ENCODE data around the gene CAPN14. TPM values are rescaled to one million over a fixed set of nuclear protein-coding genes. Genes with fewer than 3 reads are reported as not detected.

CAPN14 gene
- polyA plus RNA-seq, 1 of the 3 experiments (the other 2 are of a cell fraction) = 0.08 TPM

DNA sequence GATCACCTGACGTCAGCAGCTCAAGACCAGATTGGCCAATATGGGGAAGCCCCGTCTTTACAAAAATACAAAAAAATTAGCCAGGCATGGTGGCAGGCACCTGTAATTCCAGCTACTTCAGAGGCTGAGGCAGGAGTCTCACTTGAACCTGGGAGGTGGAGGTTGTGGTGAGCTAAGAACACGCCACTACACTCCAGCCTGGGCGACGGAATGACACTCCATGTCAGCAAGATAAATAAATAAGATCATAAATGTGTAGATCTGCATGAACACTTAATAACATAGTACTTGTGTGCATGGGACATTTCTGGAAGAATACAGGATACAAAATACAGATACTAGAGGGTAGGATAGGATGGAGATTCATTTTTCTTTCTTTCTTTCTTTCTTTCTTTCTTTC, 25.7 kb upstream of the CAPN14 start:
- 98% methylated on average over 5 of the region's 5 CpGs for WGBS (ENCODE audit: low lambda C conversion rate)
- H3K4me3 ChIP-seq (ENCODE audit: low read depth in 2 of 2, low read length in 1 of 2) = no peak overlapping the region
- H3K4me2 ChIP-seq = no peak overlapping the region
- H3K9me2 ChIP-seq = no peaks in the 10 kb centered on the region
- H3K27ac ChIP-seq (ENCODE audit: low read depth in 2 of 2, low read length in 1 of 2) = no peak overlapping the region
- CTCF ChIA-PET = interaction anchor here (1.0 to 2.0 kb wide), 3 partner anchors 9 to 90 kb away, joined by 3 to 8 read pairs (median 7); partner anchors contain the start of gene EHD3
- H3K4me1 ChIP-seq (ENCODE audit: control insufficient read depth in 1 of 2, insufficient read depth in 2 of 2, low read depth in 1 of 2, low read length in 1 of 2) = peaks cover 11 to 33% of the 10 kb centered on the region in 2 experiments; a peak in 3 of 4 replicates
- H3K36me3 ChIP-seq (replicated peaks in 1 of 2; ENCODE audit: control insufficient read depth in 1 of 2, insufficient read depth in 2 of 2, low read length in 1 of 2) = peaks cover 18% of the 10 kb centered on the region in 2 experiments
- POLR2A ChIA-PET = no interaction called here
- no peaks in the 10 kb centered on the region for H3F3A ChIP-seq (replicated peaks; ENCODE audit: insufficient read depth)
- TF ChIP-seq, protein P1, sequence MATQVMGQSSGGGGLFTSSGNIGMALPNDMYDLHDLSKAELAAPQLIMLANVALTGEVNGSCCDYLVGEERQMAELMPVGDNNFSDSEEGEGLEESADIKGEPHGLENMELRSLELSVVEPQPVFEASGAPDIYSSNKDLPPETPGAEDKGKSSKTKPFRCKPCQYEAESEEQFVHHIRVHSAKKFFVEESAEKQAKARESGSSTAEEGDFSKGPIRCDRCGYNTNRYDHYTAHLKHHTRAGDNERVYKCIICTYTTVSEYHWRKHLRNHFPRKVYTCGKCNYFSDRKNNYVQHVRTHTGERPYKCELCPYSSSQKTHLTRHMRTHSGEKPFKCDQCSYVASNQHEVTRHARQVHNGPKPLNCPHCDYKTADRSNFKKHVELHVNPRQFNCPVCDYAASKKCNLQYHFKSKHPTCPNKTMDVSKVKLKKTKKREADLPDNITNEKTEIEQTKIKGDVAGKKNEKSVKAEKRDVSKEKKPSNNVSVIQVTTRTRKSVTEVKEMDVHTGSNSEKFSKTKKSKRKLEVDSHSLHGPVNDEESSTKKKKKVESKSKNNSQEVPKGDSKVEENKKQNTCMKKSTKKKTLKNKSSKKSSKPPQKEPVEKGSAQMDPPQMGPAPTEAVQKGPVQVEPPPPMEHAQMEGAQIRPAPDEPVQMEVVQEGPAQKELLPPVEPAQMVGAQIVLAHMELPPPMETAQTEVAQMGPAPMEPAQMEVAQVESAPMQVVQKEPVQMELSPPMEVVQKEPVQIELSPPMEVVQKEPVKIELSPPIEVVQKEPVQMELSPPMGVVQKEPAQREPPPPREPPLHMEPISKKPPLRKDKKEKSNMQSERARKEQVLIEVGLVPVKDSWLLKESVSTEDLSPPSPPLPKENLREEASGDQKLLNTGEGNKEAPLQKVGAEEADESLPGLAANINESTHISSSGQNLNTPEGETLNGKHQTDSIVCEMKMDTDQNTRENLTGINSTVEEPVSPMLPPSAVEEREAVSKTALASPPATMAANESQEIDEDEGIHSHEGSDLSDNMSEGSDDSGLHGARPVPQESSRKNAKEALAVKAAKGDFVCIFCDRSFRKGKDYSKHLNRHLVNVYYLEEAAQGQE (IDR thresholded peaks at IDR 0.05; ENCODE audit: low read depth, low read length) = no peak
- TF ChIP-seq SIN3A (IDR thresholded peaks at IDR 0.05; ENCODE audit: borderline replicate concordance, low read depth, low read length) (no peak), RAD21 (IDR thresholded peaks at IDR 0.05; ENCODE audit: low read length) (no peak), ELF1 (IDR thresholded peaks at IDR 0.05) (no peak), FOXJ3 (CRISPR knock-in tag; IDR thresholded peaks at IDR 0.05) (no peak), EP300 (IDR thresholded peaks at IDR 0.05; ENCODE audit: borderline replicate concordance in 1 of 2, low read depth in 1 of 2, low read length in 1 of 2) (no peak), NFIC (IDR thresholded peaks at IDR 0.05; ENCODE audit: borderline replicate concordance) (no peak), TEAD4 (IDR thresholded peaks at IDR 0.05; ENCODE audit: borderline replicate concordance, insufficient read depth) (no peak)
- TF ChIP-seq, protein P2, sequence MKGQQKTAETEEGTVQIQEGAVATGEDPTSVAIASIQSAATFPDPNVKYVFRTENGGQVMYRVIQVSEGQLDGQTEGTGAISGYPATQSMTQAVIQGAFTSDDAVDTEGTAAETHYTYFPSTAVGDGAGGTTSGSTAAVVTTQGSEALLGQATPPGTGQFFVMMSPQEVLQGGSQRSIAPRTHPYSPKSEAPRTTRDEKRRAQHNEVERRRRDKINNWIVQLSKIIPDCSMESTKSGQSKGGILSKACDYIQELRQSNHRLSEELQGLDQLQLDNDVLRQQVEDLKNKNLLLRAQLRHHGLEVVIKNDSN (IDR thresholded peaks at IDR 0.05; ENCODE audit: borderline replicate concordance, low read depth) = no peak
- TF ChIP-seq, protein P3, sequence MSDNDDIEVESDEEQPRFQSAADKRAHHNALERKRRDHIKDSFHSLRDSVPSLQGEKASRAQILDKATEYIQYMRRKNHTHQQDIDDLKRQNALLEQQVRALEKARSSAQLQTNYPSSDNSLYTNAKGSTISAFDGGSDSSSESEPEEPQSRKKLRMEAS (IDR thresholded peaks at IDR 0.05; ENCODE audit: low read depth) = no peak
- TF ChIP-seq, protein P4, sequence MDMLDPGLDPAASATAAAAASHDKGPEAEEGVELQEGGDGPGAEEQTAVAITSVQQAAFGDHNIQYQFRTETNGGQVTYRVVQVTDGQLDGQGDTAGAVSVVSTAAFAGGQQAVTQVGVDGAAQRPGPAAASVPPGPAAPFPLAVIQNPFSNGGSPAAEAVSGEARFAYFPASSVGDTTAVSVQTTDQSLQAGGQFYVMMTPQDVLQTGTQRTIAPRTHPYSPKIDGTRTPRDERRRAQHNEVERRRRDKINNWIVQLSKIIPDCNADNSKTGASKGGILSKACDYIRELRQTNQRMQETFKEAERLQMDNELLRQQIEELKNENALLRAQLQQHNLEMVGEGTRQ (IDR thresholded peaks at IDR 0.05; ENCODE audit: borderline replicate concordance, low read depth, low read length) = no peak
- peaks cover 47% of the 10 kb centered on the region for H4K20me1 ChIP-seq (ENCODE audit: insufficient read depth)
- H3K27me3 ChIP-seq (ENCODE audit: insufficient read depth) = no peaks in the 10 kb centered on the region
- no peak overlapping the region for H3K9ac ChIP-seq
- no peak overlapping the region for H2AFZ ChIP-seq (ENCODE audit: low read depth)
- DNase-seq = no peak
- H3K9me3 ChIP-seq = no peaks in the 10 kb centered on the region
- H3K79me2 ChIP-seq (ENCODE audit: insufficient read depth) = peaks cover 25% of the 10 kb centered on the region
